Cardiac fibroblast (primary cell): ENCODE data around the gene BIRC6.

ENCODE experiments used
- DNase-seq, 2 donors: peaks; one replicate each; pipeline versions ENCODE4 v3.0.0 to v3.0.0-alpha.2; 2010; ENCODE audit warnings: low read depth in 2 of 2
- H3K4me3 ChIP-seq, 2 donors: replicated peaks in 1 of 2; 1 replicate in 1 of 2; 2 replicates in 1 of 2; pipeline ENCODE4 v1.5.1; 2011; ENCODE audit warnings: low read depth in 2 of 2, low read length in 2 of 2, mild to moderate bottlenecking in 2 of 2, moderate library complexity in 1 of 2
- TF ChIP-seq, protein P1 (sequence below): IDR thresholded peaks from one replicate; pipeline ENCODE4 v1.5.1; 2011; ENCODE audit warnings: low read depth, mild to moderate bottlenecking, low read length, inconsistent platforms

BIRC6 gene

GRCh38 chr2:32463110-32463509, 106.3 kb downstream of the BIRC6 start:
- no peak overlapping the region for H3K4me3 ChIP-seq
- TF ChIP-seq, protein P1, sequence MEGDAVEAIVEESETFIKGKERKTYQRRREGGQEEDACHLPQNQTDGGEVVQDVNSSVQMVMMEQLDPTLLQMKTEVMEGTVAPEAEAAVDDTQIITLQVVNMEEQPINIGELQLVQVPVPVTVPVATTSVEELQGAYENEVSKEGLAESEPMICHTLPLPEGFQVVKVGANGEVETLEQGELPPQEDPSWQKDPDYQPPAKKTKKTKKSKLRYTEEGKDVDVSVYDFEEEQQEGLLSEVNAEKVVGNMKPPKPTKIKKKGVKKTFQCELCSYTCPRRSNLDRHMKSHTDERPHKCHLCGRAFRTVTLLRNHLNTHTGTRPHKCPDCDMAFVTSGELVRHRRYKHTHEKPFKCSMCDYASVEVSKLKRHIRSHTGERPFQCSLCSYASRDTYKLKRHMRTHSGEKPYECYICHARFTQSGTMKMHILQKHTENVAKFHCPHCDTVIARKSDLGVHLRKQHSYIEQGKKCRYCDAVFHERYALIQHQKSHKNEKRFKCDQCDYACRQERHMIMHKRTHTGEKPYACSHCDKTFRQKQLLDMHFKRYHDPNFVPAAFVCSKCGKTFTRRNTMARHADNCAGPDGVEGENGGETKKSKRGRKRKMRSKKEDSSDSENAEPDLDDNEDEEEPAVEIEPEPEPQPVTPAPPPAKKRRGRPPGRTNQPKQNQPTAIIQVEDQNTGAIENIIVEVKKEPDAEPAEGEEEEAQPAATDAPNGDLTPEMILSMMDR = no peak
- DNase-seq = no peak

GRCh38 chr2:32464431-32464830, 107.6 kb downstream of the BIRC6 start:
- DNase-seq = peak in 1 of 2 donors; percentile 73
- no peak overlapping the region for H3K4me3 ChIP-seq
- TF ChIP-seq, protein P1 = no peak

GRCh38 chr2:32472605-32473004, 115.8 kb downstream of the BIRC6 start:
- TF ChIP-seq, protein P1 = no peak
- DNase-seq = no peak
- H3K4me3 ChIP-seq = no peak overlapping the region

- no peak overlapping the region for H3K4me3 ChIP-seq
- no peak for DNase-seq
- TF ChIP-seq, protein P1 = no peak
These were observed 117.6 kb downstream of the BIRC6 start for GRCh38 chr2:32474381-32474780.

DNA sequence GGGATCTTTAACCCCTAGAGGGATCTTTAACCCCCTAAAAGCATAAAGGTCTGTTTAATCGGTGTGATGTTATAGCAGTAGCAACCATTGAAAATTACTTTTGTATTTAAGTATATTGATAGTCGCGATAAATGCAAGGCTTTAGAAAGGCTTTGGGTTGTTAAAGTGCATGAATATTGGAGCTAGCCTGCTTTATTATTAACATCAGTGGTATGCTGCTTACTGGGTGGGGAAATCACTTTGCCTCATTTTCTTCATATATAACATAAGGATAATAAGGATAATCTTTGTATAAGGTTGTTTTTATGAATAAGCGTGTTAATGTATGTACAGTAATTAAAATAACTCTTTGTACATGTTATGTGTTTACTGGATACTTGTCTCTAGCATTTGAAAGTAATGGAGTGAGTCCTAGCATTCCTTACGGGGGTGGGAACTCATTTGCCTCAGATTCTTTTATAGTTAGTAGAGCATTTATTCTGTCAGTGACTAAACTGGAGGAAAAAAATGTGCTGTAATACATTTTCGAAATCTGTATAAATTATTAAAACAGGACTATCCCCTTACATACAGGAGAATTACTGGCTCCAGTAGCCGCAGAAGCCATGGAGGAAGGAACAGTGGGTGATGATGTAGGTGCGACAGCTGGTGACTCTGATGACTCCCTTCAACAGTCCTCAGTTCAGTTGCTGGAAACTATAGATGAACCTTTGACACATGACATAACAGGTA, 122.2 kb downstream of the BIRC6 start:
- peak; percentile 15 to 49 for DNase-seq
- TF ChIP-seq, protein P1 = no peak

DNA sequence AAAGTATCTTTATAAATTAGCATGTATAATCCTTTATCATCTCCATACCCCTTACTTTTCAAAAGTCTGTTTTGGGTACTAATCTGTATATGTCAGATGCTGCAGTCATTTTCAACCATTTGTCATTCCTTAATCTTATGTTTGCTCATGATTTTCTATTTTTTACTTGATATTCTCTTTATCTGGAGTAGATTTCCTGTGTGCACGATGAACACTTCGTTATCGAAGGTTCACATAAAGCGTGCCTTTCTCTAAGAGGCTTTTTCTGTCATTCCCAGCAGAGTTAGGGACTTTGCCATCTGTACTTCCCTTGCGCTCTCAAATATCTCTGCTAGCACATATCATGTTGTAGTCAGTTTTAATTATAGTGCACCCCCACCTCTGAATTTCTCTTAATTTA, 123.2 kb downstream of the BIRC6 start:
- TF ChIP-seq, protein P1 = no peak
- DNase-seq = no peak
- no peak overlapping the region for H3K4me3 ChIP-seq

More for the DNA sequence above, 122.2 kb downstream of the BIRC6 start:
- H3K4me3 ChIP-seq = no peak overlapping the region

DNA sequence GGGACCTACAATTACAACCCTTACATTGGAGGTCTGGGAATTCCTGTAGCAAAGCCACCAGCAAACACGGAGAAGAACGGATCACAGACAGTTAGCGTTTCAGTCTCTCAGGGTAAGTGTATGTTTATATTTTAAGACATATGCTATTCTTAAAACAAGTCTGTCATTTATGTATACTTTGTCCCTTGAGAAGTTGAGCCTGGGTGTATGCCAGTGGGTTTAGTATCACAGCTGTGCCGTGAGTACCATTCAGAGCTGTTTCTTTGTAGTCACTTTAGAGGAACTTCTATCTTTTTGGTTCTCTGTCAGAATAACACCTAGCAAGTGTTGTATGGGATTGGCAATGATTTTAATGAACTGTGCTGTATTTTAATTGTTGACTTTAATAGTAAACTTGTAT, 125.6 kb downstream of the BIRC6 start:
- no peak for DNase-seq
- TF ChIP-seq, protein P1 = no peak
- H3K4me3 ChIP-seq = no peak overlapping the region
